Loucy (cell line): ENCODE measurements around the gene INAFM2.

ENCODE experiments used
- H2AFZ ChIP-seq: fragments of 200-600 bp; sonication (generic); 2 replicates; pipeline ENCODE4 v1.6.0; 2016; ENCODE audit warnings: antibody characterized with exemption, mild to moderate bottlenecking, low read length, moderate library complexity
- H3F3A ChIP-seq: fragments of 200-600 bp; 2 replicates; pipeline ENCODE4 v1.6.0; 2016; ENCODE audit warnings: antibody characterized with exemption, low read depth, mild to moderate bottlenecking
- H3K27me3 ChIP-seq: fragments of 200-600 bp; sonication (generic); 2 replicates; pipeline ENCODE4 v1.6.1; 2014; ENCODE audit warnings: low read length, mild to moderate bottlenecking; ENCODE audit not compliant: insufficient read depth, poor library complexity, severe bottlenecking
- H3K36me3 ChIP-seq: fragments of 200-600 bp; sonication (generic); 2 replicates; pipeline ENCODE4 v1.6.1; 2016; ENCODE audit warnings: low read length; ENCODE audit not compliant: insufficient read depth
- H3K4me1 ChIP-seq: fragments of 200-600 bp; sonication (generic); 2 replicates; pipeline ENCODE4 v1.5.1; 2014; ENCODE audit warnings: low read length, mild to moderate bottlenecking; ENCODE audit not compliant: insufficient read depth, poor library complexity, severe bottlenecking
- H3K4me2 ChIP-seq: fragments of 200-600 bp; sonication (generic); 2 replicates; pipeline ENCODE4 v1.6.0; 2014; ENCODE audit warnings: antibody characterized with exemption, low read length, low read depth, mild to moderate bottlenecking; ENCODE audit not compliant: poor library complexity, severe bottlenecking
- H3K4me3 ChIP-seq: fragments of 200-600 bp; sonication (generic); 2 replicates; pipeline ENCODE4 v1.5.1; 2014; ENCODE audit warnings: low read length, mild to moderate bottlenecking, mixed read lengths; ENCODE audit not compliant: poor library complexity, severe bottlenecking
- H3K79me2 ChIP-seq: fragments of 200-600 bp; sonication (generic); 2 replicates; pipeline ENCODE4 v1.6.1; 2014; ENCODE audit warnings: low read length; ENCODE audit not compliant: insufficient read depth
- H3K9ac ChIP-seq: fragments of 200-600 bp; sonication (generic); 2 replicates; pipeline ENCODE4 v1.6.0; 2014; ENCODE audit warnings: mild to moderate bottlenecking, low read depth, low read length, moderate library complexity; ENCODE audit not compliant: poor library complexity, severe bottlenecking
- H3K9me2 ChIP-seq: fragments of 200-600 bp; sonication (generic); replicated peaks from 2 replicates; pipeline ENCODE4 v1.6.1; 2016; ENCODE audit warnings: low read depth, low read length, mixed read lengths
- H3K9me3 ChIP-seq: fragments of 200-600 bp; sonication (generic); 2 replicates; pipeline ENCODE4 v1.6.1; 2014; ENCODE audit warnings: mild to moderate bottlenecking, antibody characterized with exemption, low read length, low read depth; ENCODE audit not compliant: insufficient read depth
- H4K20me1 ChIP-seq: fragments of 200-600 bp; sonication (generic); 2 replicates; pipeline ENCODE4 v1.6.0; 2014; ENCODE audit warnings: antibody characterized with exemption, low read length, mild to moderate bottlenecking; ENCODE audit not compliant: insufficient read depth, poor library complexity, severe bottlenecking
- CTCF ChIP-seq: fragments of 200-600 bp; sonication (generic); conservative IDR thresholded peaks from 2 replicates; pipeline ENCODE4 v1.5.1; 2014; ENCODE audit warnings: mild to moderate bottlenecking, antibody characterized with exemption, low read length
- EZH2phosphoT487 ChIP-seq: fragments of 200-600 bp; IDR thresholded peaks from 2 replicates; pipeline ENCODE4 v1.6.1; 2018; ENCODE audit warnings: antibody characterized with exemption, mild to moderate bottlenecking, moderate library complexity, borderline replicate concordance

Gene INAFM2

GRCh38 chr15:40338921-40339620 lies 15.6 kb downstream of the INAFM2 start:
- no peak overlapping the region for H3K4me3 ChIP-seq
- H3K9me2 ChIP-seq = no peaks in the 10 kb centered on the region
- TF ChIP-seq EZH2phosphoT487 (no peak), CTCF (no peak)
- H3K9me3 ChIP-seq = no peaks in the 10 kb centered on the region
- H3K36me3 ChIP-seq = no peaks in the 10 kb centered on the region
- no peaks in the 10 kb centered on the region for H3K79me2 ChIP-seq
- no peak overlapping the region for H3K9ac ChIP-seq
- H3K27me3 ChIP-seq = no peaks in the 10 kb centered on the region
- H3F3A ChIP-seq = 0 out of 2 replicates have a peak, but pooled peaks cover 3% of the 10 kb centered on the region
- no peak overlapping the region for H3K4me2 ChIP-seq
- peaks cover 35% of the 10 kb centered on the region for H3K4me1 ChIP-seq
- no peaks in the 10 kb centered on the region for H4K20me1 ChIP-seq
- no peak overlapping the region for H2AFZ ChIP-seq

- H4K20me1 ChIP-seq = no peaks in the 10 kb centered on the region
- no peaks in the 10 kb centered on the region for H3K9me2 ChIP-seq
- H3K4me2 ChIP-seq = no peak overlapping the region
- H3K79me2 ChIP-seq = no peaks in the 10 kb centered on the region
- H3F3A ChIP-seq = no peaks in the 10 kb centered on the region
- H3K4me3 ChIP-seq = no peak overlapping the region
- peaks cover 30% of the 10 kb centered on the region for H3K4me1 ChIP-seq
- H3K36me3 ChIP-seq = no peaks in the 10 kb centered on the region
- H3K9me3 ChIP-seq = no peaks in the 10 kb centered on the region
- H2AFZ ChIP-seq = no peak overlapping the region
- H3K27me3 ChIP-seq = no peaks in the 10 kb centered on the region
- TF ChIP-seq CTCF = peak; percentile 27; the same call in 1 of the 2 replicates
- no peak for TF ChIP-seq EZH2phosphoT487
- no peak overlapping the region for H3K9ac ChIP-seq
Observed at GRCh38 chr15:40339621-40339945, 16.1 kb downstream of the INAFM2 start.

GRCh38 chr15:40340038-40340739 lies 16.7 kb downstream of the INAFM2 start:
- no peaks in the 10 kb centered on the region for H3K79me2 ChIP-seq
- no peaks in the 10 kb centered on the region for H3K9me3 ChIP-seq
- H3K4me1 ChIP-seq = peaks cover 24% of the 10 kb centered on the region
- H3K4me3 ChIP-seq = no peak overlapping the region
- H3K27me3 ChIP-seq = no peaks in the 10 kb centered on the region
- H3K9me2 ChIP-seq = no peaks in the 10 kb centered on the region
- H4K20me1 ChIP-seq = no peaks in the 10 kb centered on the region
- no peak overlapping the region for H2AFZ ChIP-seq
- no peaks in the 10 kb centered on the region for H3F3A ChIP-seq
- no peaks in the 10 kb centered on the region for H3K36me3 ChIP-seq
- H3K4me2 ChIP-seq = no peak overlapping the region
- no peak for TF ChIP-seq CTCF
- no peak for TF ChIP-seq EZH2phosphoT487
- H3K9ac ChIP-seq = no peak overlapping the region
